Body of pancreas (tissue), 4 donors: Measurements from ENCODE around the gene UTY. TPM values are rescaled to one million over a fixed set of nuclear protein-coding genes. Genes with fewer than 3 reads are reported as not detected.
"Not testable (repeated sequence)": the region's sequence is repeated elsewhere in the genome, so short reads cannot be mapped to it uniquely, and the experiment has no call there.

Experiments
- ATAC-seq: fragments of 150-250 bp; one replicate; pipeline ENCODE4 v1.9.1; 2016
- DNase-seq, 4 donors: peaks; one replicate each; pipeline ENCODE4 v3.0.0-alpha.2; 2019
- H3K27ac ChIP-seq, 4 donors: fragments of 200-600 bp; sonication (generic); 1 replicate in 3 of 4; 2 replicates in 1 of 4; pipeline versions ENCODE4 v1.5.1 to v1.6.1; 2016 to 2019; ENCODE audit warnings: mild to moderate bottlenecking in 1 of 4, mixed read lengths in 1 of 4, moderate library complexity in 1 of 4
- H3K27me3 ChIP-seq, 2 donors: fragments of 200-600 bp; sonication (generic); one replicate each; pipeline ENCODE4 v1.6.0; 2016; ENCODE audit warnings: mild to moderate bottlenecking in 1 of 2
- H3K36me3 ChIP-seq, 2 donors: fragments of 200-600 bp; sonication (generic); replicated peaks in 1 of 2; 2 replicates each; pipeline ENCODE4 v1.5.1; 2016; ENCODE audit warnings: low read depth in 2 of 2; ENCODE audit not compliant: insufficient read depth in 1 of 2
- H3K4me1 ChIP-seq: fragments of 200-600 bp; sonication (generic); one replicate; pipeline ENCODE4 v1.6.0; 2016
- H3K4me3 ChIP-seq, 2 donors: fragments of 200-600 bp; sonication (generic); 1 replicate in 1 of 2; 2 replicates in 1 of 2; pipeline ENCODE4 v1.5.1; 2016 to 2019
- H3K9me3 ChIP-seq, 3 donors: fragments of 200-600 bp; sonication (generic); 1 replicate in 2 of 3; 2 replicates in 1 of 3; pipeline ENCODE4 v1.5.1; 2016
- POLR2A ChIP-seq, 3 donors: fragments of 450-650 bp; IDR thresholded peaks; one replicate each; pipeline ENCODE4 v1.6.1; 2016; ENCODE audit warnings: antibody characterized with exemption in 3 of 3, mild to moderate bottlenecking in 2 of 3
- WGBS, 2 donors: methylation state at CpG; one replicate each; pipeline ENCODE4 v1.1.5; 2017; 5-methylcytosine and 5-hydroxymethylcytosine counted together
- intact Hi-C: fragments of 100-400 bp; cut with DNase I; formaldehyde crosslinking; loops from one replicate; pipeline ENCODE4 v1.15.1; 2023
- total RNA-seq, 2 donors: library from RNA; depleted of rRNA; stranded (reverse); fragments of >200 nt; gene quantifications; one replicate each; pipeline ENCODE4 v1.1.0, GENCODE V29; 2016
- TF ChIP-seq, protein P1 (sequence below), 7 experiments: fragments of 450-650 bp in 4 of 7; fragments of 200-600 bp in 3 of 7; sonication (generic) in 3 of 7; IDR thresholded peaks; one replicate each; pipeline ENCODE4 v1.5.1; 2016 to 2019; ENCODE audit warnings: antibody characterized with exemption in 7 of 7

The UTY gene
- total RNA-seq, 2 donors from 2014 or later: not detected

DNA sequence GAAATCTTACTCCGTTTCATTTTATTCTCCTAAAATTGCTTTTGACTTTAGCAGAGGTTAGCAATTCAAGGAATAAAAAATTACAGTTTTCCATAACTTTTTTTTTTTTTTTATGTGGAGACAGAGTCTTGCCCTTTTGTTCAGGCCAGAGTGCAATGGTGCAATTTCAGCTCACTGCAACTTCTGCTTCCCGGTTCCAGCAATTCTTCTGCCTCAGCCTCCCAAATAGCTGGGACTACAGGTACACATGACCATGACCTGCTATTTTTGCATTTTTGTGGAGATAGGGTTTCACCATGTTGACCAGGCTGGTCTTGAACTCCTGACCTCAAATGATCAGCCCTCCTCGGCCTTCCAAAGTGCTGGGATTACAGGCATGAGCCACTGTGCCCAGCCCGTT is 179.0 kb downstream of the UTY start:
- no peak for TF ChIP-seq POLR2A (IDR thresholded peaks at IDR 0.05)
- TF ChIP-seq, protein P1, sequence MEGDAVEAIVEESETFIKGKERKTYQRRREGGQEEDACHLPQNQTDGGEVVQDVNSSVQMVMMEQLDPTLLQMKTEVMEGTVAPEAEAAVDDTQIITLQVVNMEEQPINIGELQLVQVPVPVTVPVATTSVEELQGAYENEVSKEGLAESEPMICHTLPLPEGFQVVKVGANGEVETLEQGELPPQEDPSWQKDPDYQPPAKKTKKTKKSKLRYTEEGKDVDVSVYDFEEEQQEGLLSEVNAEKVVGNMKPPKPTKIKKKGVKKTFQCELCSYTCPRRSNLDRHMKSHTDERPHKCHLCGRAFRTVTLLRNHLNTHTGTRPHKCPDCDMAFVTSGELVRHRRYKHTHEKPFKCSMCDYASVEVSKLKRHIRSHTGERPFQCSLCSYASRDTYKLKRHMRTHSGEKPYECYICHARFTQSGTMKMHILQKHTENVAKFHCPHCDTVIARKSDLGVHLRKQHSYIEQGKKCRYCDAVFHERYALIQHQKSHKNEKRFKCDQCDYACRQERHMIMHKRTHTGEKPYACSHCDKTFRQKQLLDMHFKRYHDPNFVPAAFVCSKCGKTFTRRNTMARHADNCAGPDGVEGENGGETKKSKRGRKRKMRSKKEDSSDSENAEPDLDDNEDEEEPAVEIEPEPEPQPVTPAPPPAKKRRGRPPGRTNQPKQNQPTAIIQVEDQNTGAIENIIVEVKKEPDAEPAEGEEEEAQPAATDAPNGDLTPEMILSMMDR (IDR thresholded peaks at IDR 0.05): no peak
- Histone ChIP-seq H3K36me3 (no peaks in the 10 kb centered on the region), H3K27me3 (no peaks in the 10 kb centered on the region), H3K4me1 (no peaks in the 10 kb centered on the region), H3K9me3 (no peaks in the 10 kb centered on the region), H3K4me3 (no peak overlapping the region), H3K27ac (no peak overlapping the region)
- ATAC-seq: no peak
- WGBS, 2 donors: 83 to 89% methylated on average over 4 of the region's 4 CpGs
- DNase-seq: no peak
- intact Hi-C loops: no loop called here

DNA sequence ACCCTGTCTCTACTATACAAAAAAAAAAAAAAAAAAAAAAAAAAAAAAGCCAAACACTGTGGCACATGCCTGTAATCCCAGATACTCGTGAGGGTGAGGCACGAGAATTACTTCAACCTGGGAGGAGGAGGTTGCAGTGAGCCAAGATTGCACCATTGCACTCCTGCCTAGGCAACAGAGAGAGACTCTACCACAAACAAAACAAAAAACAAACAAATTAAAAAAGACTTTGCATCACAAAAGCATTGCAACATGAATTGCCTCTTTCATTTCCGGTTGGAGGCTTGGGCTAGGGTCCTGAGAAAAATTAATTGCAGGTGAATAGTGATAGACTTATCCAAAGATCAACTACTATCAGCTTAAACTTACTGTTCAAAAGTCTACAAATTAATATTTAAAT is 180.4 kb downstream of the UTY start:
- ATAC-seq (no peak), DNase-seq (no peak)
- H3K27me3 ChIP-seq: no peaks in the 10 kb centered on the region
- no peaks in the 10 kb centered on the region for H3K36me3 ChIP-seq
- intact Hi-C loops: no loop called here
- H3K4me1 ChIP-seq: no peaks in the 10 kb centered on the region
- H3K27ac ChIP-seq: no peak overlapping the region
- TF ChIP-seq POLR2A (IDR thresholded peaks at IDR 0.05): no peak
- TF ChIP-seq, protein P1 (IDR thresholded peaks at IDR 0.05): no peak
- WGBS, 2 donors: 86 to 87% methylated on average over 3 of the region's 3 CpGs
- no peak overlapping the region for H3K4me3 ChIP-seq
- H3K9me3 ChIP-seq: no peaks in the 10 kb centered on the region

DNA sequence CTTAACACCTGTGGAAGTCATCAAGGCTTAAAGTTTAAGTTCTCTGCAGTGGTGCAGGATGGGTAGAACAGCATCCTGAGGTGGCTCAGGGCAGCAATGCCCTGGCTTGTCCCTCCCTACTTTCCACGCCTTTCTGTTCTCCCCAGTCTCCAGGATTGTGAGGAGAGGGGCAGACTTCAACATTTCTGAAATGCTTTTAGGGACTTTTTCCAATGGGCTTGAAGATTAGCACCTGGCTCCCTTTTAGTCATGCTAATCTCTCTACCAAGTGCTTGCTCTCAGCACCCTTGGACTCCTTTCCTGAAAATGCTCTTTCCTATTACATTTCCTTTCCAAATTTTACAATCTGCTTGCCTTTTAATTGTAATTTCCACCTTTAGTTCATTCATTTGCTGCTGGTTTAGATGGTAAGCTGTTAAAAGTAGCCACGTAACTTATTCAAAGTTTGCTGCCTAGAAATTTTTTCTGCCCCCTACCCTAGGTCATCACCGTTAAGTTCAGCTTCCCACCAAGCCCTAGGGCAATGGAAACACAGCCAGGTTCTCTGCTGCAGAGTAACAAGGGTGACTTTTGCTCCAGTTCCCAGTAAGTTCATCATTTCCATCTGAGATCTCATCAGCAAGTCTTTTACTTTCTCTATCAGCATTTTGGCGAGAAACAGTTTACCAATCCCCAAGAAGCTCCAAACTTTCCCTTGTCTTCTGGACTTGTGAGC is 183.5 kb downstream of the UTY start:
- TF ChIP-seq, protein P1 (IDR thresholded peaks at IDR 0.05): no peak
- no peak for TF ChIP-seq POLR2A (IDR thresholded peaks at IDR 0.05)
- ATAC-seq: no peak
- Histone ChIP-seq H3K27ac (no peak overlapping the region), H3K36me3 (no peaks in the 10 kb centered on the region), H3K9me3 (no peaks in the 10 kb centered on the region), H3K27me3 (no peaks in the 10 kb centered on the region), H3K4me1 (no peaks in the 10 kb centered on the region), H3K4me3 (no peak overlapping the region)
- WGBS, 2 donors: 98 to 100% methylated on average over 4 of the region's 4 CpGs
- DNase-seq: no peak
- intact Hi-C loops: no loop called here

DNA sequence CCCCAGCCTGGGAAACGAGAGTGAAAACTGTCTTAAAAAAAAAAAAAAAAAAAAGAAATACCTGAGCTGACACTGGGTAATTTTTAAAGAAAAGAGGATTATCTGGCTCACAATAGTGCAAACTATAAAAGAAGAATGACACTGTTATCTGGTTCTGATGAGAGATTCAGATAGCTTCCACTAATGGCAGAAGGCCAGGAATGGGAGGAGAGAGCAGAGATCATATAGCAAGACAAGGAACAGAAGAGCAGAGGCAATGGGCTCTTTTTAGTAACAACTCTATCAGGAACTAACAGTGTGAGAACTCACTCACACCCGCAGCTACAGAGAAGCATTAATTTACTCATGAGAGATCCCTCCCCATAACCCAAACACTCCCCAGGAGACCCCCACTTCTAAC is 184.8 kb downstream of the UTY start:
- ATAC-seq: no peak
- H3K27ac ChIP-seq: no peak overlapping the region
- WGBS, 2 donors: 71 to 100% methylated on average over 2 of the region's 2 CpGs
- H3K27me3 ChIP-seq: no peaks in the 10 kb centered on the region
- no peaks in the 10 kb centered on the region for H3K4me1 ChIP-seq
- no peak overlapping the region for H3K4me3 ChIP-seq
- no peaks in the 10 kb centered on the region for H3K36me3 ChIP-seq
- DNase-seq: no peak
- intact Hi-C loops: no loop called here
- H3K9me3 ChIP-seq: no peaks in the 10 kb centered on the region
- TF ChIP-seq, protein P1 (IDR thresholded peaks at IDR 0.05): no peak
- no peak for TF ChIP-seq POLR2A (IDR thresholded peaks at IDR 0.05)

DNA sequence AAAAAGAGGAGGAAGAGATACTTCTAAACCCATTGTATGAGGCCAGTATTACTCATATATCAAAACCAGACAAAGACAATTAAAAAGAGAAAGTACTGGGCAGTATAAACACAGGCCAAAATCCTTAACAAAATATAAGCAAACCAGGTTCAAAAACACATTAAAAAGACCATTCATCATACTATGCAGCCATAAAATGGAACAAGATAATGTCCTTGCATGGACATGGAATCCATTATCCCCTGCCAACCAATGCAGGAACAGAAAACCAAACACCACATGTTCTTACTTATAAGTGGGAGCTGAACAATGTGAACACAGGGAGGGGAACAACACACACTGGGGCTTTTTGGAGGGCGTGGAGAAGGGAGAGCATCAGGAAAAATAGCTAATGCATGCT is 188.6 kb downstream of the UTY start:
- Histone ChIP-seq H3K36me3 (peaks cover 0 to 3% of the 10 kb centered on the region in 2 donors), H3K4me1 (no peaks in the 10 kb centered on the region), H3K9me3 (no peaks in the 10 kb centered on the region), H3K27me3 (no peaks in the 10 kb centered on the region), H3K4me3 (no peak overlapping the region), H3K27ac (no peak overlapping the region)
- no peak for ATAC-seq
- 78 to 100% methylated on average over 1 of the region's 1 CpG for WGBS, 2 donors
- DNase-seq: no peak
- TF ChIP-seq POLR2A (IDR thresholded peaks at IDR 0.05): no peak
- TF ChIP-seq, protein P1 (IDR thresholded peaks at IDR 0.05): no peak
- intact Hi-C loops: no loop called here

DNA sequence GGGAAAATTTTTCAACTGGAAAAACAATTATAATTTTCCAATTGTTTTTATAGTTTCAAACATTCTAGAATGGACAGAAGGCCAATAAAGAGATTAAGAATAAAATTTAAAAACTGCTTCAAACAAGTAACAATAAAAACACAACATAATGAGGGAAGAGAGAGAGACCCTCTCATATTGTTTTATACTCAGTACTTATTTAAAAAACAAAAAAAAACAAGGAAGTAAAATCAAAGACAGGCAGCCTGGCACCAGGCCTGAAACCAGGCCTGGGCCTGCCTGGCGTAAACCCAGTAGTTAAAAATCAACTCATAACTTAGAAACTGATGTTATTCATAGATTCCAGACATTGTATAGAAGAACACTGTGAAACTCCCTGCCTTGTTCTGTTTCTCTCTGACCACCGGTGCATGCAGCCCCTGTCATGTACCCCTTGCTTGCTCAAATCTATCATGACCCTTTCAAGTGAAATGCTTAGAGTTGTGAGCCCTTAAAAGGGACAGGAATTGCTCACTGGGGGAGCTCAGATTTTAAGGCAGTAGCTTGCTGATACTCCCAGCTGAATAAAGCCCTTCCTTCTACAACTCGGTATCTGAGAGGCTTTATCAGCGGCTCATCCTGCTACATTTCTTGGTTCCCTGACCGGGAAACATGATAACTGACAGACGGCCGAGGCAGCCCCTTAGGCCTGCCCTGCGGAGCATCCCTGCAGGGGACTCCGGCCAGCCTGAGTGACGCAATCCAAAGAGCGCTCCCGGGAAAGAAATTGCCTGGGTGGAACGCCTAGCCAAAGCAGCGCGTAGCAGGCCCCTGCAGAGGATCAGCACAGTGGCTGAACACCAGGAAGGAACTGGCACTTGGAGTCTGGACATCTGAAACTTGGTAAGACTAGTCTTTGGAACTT is 197.4 kb downstream of the UTY start:
- DNase-seq: peak in 3 of 4 donors; percentile 1 to 38 (median 35)
- WGBS, 2 donors: 4 to 59% methylated on average over 2 to 12 of the region's 15 CpGs
- Histone ChIP-seq H3K4me1 (peaks cover 17% of the 10 kb centered on the region), H3K27ac (peak overlapping the region in 2 of 4 donors; percentile 50 to 72)
- H3K9me3 ChIP-seq, H3K36me3 ChIP-seq, ATAC-seq, H3K4me3 ChIP-seq, H3K27me3 ChIP-seq, intact Hi-C loops: not testable (repeated sequence)
